ENCODE results near the gene FAM89A. TPM values are rescaled to one million over a fixed set of nuclear protein-coding genes. Genes with fewer than 3 reads are reported as not detected.
A peak's percentile ranks its signal among the peaks of the same experiment; 100 is the strongest.

Gene FAM89A
- total and polyA plus RNA-seq, 2 of the 13 experiments (the other 11 are each of a cell fraction or from before 2014, with no cell fraction given), result 0.35 to 0.44 TPM

DNA sequence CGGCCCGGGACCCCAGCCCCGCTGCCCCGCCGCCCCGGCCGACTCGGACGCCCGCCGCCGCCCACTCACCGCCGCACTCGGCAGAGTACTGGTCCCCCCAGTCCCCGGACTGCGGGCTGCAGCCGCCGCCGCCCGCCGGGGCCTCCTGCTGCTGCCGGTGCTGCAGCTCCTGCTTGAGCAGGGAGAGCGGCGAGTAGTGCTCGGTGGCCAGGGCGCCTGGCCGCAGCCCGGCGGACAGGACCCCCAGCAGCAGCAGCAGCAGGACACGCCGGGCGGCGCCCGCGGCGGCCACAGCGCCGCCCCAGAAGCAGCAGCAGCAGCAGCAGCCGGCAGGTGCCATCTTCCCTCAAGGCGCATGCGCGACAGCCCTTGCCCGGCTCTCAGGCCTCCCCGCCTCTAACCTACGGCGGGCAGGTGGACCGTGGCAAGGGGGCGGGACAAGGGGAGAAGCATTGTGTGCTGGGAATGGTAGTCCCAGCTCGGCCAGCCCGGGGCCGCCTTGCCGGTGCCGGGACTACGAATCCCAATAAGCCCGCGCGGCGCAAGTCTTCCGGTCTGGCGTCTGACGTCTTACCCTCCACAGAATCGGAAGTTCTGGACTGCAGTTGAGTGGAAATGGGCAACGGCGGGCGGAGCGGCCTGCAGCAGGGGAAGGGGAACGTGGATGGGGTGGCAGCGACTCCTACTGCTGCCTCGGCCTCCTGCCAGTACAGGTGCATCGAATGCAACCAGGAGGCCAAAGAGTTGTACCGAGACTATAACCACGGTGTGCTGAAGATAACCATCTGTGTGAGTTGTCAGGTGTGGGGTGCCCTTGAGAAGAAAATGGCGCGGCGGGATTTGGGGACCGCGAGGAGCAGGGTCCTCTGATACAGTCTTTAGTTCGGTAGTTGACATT is 61.3 kb downstream of the FAM89A start, which contains the start of the genes ARV1 and TTC13 (continued):
- TF ChIP-seq SOX5 (CRISPR knock-in tag; IDR thresholded peaks at IDR 0.05; ENCODE audit: borderline replicate concordance) (peak; percentile 43; the same call in 1 of the 2 replicates), ZNF235 (CRISPR knock-in tag; IDR thresholded peaks at IDR 0.05; ENCODE audit: borderline replicate concordance) (peak; percentile 78; the same call in 1 of the 2 replicates), SNAPC2 (CRISPR knock-in tag; IDR thresholded peaks at IDR 0.05) (peak; percentile 70; the same call in 1 of the 2 replicates), RFXANK (CRISPR knock-in tag; IDR thresholded peaks at IDR 0.05) (no peak), ARNT (IDR thresholded peaks at IDR 0.05) (no peak), ZNF431 (CRISPR knock-in tag; IDR thresholded peaks at IDR 0.05; ENCODE audit: borderline replicate concordance, low read depth) (peak; percentile 33; the same call in 1 of the 2 replicates), AGO2 (optimal IDR thresholded peaks at IDR 0.05; ENCODE audit: low read depth, low read length) (no peak), TRIM24 (CRISPR knock-in tag; IDR thresholded peaks at IDR 0.05) (no peak), ZNF720 (CRISPR knock-in tag; IDR thresholded peaks at IDR 0.05) (no peak), CBFB (CRISPR knock-in tag; IDR thresholded peaks at IDR 0.05) (peak; percentile 77), ZNF549 (CRISPR knock-in tag; IDR thresholded peaks at IDR 0.05) (no peak), HMG20B (CRISPR knock-in tag; conservative IDR thresholded peaks at IDR 0.05) (no peak), ATF1 (CRISPR knock-in tag; IDR thresholded peaks at IDR 0.05) (peak; percentile 94), NBN (conservative IDR thresholded peaks at IDR 0.05) (no peak), ZNF766 (CRISPR knock-in tag; IDR thresholded peaks at IDR 0.05; ENCODE audit: borderline replicate concordance) (peak; percentile 50; the same call in 1 of the 2 replicates), ZNF251 (CRISPR knock-in tag; IDR thresholded peaks at IDR 0.05) (no peak), ZNF496 (CRISPR knock-in tag; IDR thresholded peaks at IDR 0.05; ENCODE audit: insufficient replicate concordance) (no peak), MTF1 (CRISPR knock-in tag; IDR thresholded peaks at IDR 0.05) (no peak), BRD4 (CRISPR knock-in tag; IDR thresholded peaks at IDR 0.05) (no peak), ZNF441 (CRISPR knock-in tag; IDR thresholded peaks at IDR 0.05; ENCODE audit: borderline replicate concordance) (peak; percentile 71; the same call in 1 of the 2 replicates), ZNF746 (CRISPR knock-in tag; IDR thresholded peaks at IDR 0.05) (peak; percentile 42; the same call in 1 of the 2 replicates), THAP9 (CRISPR knock-in tag; IDR thresholded peaks at IDR 0.05; ENCODE audit: borderline replicate concordance) (peak; percentile 95), FOXA3 (CRISPR knock-in tag; IDR thresholded peaks at IDR 0.05) (no peak; the same call in 1 of the 2 replicates), SMARCE1 (IDR thresholded peaks at IDR 0.05; ENCODE audit: borderline replicate concordance) (no peak), ZEB1 (IDR thresholded peaks at IDR 0.05; ENCODE audit: insufficient replicate concordance, low read depth) (peak; percentile 75)
- TF ChIP-seq, protein P1, sequence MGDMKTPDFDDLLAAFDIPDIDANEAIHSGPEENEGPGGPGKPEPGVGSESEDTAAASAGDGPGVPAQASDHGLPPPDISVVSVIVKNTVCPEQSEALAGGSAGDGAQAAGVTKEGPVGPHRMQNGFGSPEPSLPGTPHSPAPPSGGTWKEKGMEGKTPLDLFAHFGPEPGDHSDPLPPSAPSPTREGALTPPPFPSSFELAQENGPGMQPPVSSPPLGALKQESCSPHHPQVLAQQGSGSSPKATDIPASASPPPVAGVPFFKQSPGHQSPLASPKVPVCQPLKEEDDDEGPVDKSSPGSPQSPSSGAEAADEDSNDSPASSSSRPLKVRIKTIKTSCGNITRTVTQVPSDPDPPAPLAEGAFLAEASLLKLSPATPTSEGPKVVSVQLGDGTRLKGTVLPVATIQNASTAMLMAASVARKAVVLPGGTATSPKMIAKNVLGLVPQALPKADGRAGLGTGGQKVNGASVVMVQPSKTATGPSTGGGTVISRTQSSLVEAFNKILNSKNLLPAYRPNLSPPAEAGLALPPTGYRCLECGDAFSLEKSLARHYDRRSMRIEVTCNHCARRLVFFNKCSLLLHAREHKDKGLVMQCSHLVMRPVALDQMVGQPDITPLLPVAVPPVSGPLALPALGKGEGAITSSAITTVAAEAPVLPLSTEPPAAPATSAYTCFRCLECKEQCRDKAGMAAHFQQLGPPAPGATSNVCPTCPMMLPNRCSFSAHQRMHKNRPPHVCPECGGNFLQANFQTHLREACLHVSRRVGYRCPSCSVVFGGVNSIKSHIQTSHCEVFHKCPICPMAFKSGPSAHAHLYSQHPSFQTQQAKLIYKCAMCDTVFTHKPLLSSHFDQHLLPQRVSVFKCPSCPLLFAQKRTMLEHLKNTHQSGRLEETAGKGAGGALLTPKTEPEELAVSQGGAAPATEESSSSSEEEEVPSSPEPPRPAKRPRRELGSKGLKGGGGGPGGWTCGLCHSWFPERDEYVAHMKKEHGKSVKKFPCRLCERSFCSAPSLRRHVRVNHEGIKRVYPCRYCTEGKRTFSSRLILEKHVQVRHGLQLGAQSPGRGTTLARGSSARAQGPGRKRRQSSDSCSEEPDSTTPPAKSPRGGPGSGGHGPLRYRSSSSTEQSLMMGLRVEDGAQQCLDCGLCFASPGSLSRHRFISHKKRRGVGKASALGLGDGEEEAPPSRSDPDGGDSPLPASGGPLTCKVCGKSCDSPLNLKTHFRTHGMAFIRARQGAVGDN (CRISPR knock-in tag; IDR thresholded peaks at IDR 0.05), result peak; percentile 88

Data from HepG2 (cell line).